AG09309 (cell line): ENCODE data around the gene SPTA1.
"Not testable (repeated sequence)": the region's sequence is repeated elsewhere in the genome, so short reads cannot be mapped to it uniquely, and the experiment has no call there.

ENCODE experiments used
- DNase-seq: peaks from one replicate; pipeline ENCODE4 v3.0.0-alpha.2; 2010; ENCODE audit warnings: low read depth
- H3K4me3 ChIP-seq: 2 replicates; pipeline ENCODE4 v1.5.1; 2011; ENCODE audit warnings: mild to moderate bottlenecking, low read depth, low read length, moderate library complexity; ENCODE audit not compliant: control insufficient read depth
- CTCF ChIP-seq: IDR thresholded peaks from 2 replicates; pipeline ENCODE4 v1.5.1; 2011; ENCODE audit warnings: mild to moderate bottlenecking, low read depth, low read length, inconsistent platforms; ENCODE audit not compliant: insufficient read depth, control insufficient read depth; ENCODE audit errors: missing control alignments

SPTA1 gene

GRCh38 chr1:158689110-158689509, 2.6 kb upstream of the SPTA1 start:
- no peak overlapping the region for H3K4me3 ChIP-seq
- no peak for TF ChIP-seq CTCF
- DNase-seq, result no peak

GRCh38 chr1:158688343-158688742, 1.8 kb upstream of the SPTA1 start:
- H3K4me3 ChIP-seq, DNase-seq: not testable (repeated sequence)

DNA sequence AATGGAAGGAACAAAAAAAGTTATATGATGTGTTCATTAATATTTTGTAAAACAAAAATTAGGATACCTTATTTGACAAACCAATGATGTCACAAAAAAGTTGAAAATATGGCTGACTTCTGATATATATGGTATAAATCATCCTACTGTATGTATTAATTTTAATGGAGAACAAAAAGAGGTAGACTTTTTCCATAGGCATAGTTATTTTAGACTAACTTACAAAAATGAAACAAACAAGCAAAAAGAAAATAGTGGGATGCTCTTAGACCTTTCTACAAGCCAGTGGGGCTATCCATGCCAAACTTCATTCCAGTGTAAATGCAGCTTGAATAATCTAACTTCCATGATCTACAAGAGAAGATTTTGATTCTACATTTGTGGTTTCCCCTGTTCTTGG, 522 bp upstream of the SPTA1 start:
- no peak for TF ChIP-seq CTCF
- DNase-seq, result no peak
- H3K4me3 ChIP-seq, result no peak overlapping the region

GRCh38 chr1:158685085-158685484, 1.4 kb downstream of the SPTA1 start:
- DNase-seq, result no peak
- H3K4me3 ChIP-seq, result no peak overlapping the region
- TF ChIP-seq CTCF, result no peak

DNA sequence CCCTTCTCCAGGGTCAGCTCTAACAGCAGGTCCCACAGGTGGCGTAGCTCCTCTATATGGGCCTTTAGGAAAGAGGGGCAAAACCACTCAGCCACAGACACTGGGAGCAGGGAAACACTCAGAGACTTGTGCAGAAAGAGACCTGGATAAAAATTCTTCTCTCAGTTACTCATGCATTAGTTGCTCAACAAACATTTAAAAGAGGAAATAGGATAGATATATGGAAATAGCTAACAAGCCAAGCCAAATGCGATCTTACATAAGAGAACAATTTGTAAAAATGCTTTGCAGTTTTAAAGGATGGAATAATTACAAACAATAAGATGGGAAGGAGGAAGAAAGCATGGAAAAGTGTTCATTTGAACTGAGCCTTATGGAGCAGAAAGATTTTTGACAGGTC, 4.9 kb downstream of the SPTA1 start:
- no peak overlapping the region for H3K4me3 ChIP-seq
- no peak for TF ChIP-seq CTCF
- DNase-seq, result no peak

- H3K4me3 ChIP-seq, result no peak overlapping the region
- DNase-seq, result no peak
- TF ChIP-seq CTCF, result no peak
Measured at GRCh38 chr1:158679289-158679688, 7.2 kb downstream of the SPTA1 start.

GRCh38 chr1:158675563-158676323, 10.8 kb downstream of the SPTA1 start:
- no peak for TF ChIP-seq CTCF
- no peak for DNase-seq
- no peak overlapping the region for H3K4me3 ChIP-seq
